ENCODE measurements around the gene SEZ6L2.

Gene SEZ6L2

GRCh38 chr16:29881050-29881449 lies 18.3 kb downstream of the SEZ6L2 start:
- CTCF ChIA-PET: interaction anchor here (1.1 kb wide), 1 partner anchor 151 kb away, joined by 4 read pairs; no protein-coding TSS in a partner anchor
- TF ChIP-seq CTCF (IDR thresholded peaks at IDR 0.05; ENCODE audit: insufficient read depth, low read length, missing control alignments): no peak
- POLR2A ChIA-PET: interaction anchor here (0.7 kb wide), 1 partner anchor 173 kb away, joined by 3 read pairs; no protein-coding TSS in a partner anchor
- no peak for DNase-seq (ENCODE audit: low read depth, low spot score)
- no peak overlapping the region for H3K4me3 ChIP-seq (ENCODE audit: low read depth, low read length)

DNA sequence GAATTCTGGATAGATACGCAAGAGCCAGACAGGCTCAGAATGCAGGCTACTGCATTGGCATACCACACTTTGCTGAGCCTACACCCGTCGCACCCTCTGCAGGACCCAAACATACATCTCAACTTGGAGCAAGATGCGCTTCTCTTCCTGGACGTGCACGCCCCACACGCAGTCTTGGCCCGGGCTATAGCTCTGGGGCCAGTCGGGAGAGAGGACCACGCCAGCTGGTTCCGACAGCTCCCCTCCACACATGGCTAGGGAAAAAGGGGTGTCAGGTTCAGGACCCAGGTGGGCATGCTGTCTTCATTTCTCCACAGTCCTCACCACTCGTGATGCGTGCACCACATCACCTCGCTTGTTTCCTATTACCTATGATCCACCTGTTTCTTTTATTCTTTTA lies 21.2 kb downstream of the SEZ6L2 start:
- no peak for TF ChIP-seq CTCF (IDR thresholded peaks at IDR 0.05; ENCODE audit: insufficient read depth, low read length, missing control alignments)
- DNase-seq (ENCODE audit: low read depth, low spot score): no peak
- CTCF ChIA-PET: interaction anchor here (1.2 kb wide), 2 partner anchors 8 to 15 kb away, joined by 3 to 4 read pairs; partner anchors contain the start of gene CDIPT
- POLR2A ChIA-PET: no interaction called here
- H3K4me3 ChIP-seq (ENCODE audit: low read depth, low read length): no peak overlapping the region

DNA sequence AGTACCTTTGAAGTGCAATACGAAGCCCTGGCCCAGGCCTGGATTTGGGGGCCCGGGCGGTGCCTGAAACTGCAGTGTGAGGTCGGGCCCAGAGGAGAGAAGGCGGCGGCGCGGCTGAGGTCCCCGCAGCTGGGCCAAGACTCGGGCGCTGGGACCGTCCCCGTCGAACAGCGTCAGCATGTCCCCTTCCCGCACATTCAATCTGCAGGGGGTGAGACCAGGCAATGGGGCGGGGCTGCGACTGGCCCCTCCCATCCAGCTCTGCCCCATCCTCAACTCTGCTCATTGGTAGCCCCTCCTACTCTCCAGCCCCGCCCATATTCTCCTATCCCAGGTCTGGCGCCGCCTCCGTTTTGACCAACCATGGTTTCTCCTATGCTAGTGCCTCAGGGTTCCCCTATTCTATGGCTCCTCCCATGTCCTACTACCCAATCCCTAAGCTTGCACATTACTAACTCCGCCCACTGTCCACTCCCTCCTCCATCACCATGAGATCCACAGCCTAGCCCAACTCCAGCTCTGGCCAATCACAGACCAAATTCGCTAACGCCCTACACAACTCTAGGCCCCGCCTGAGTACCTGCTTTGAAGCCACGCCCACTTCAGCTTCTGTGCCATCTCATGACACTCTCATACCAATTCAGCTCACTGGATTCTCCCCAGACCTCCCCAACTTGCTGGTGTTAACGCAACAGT lies 21.9 kb downstream of the SEZ6L2 start:
- no peak overlapping the region for H3K4me3 ChIP-seq (ENCODE audit: low read depth, low read length)
- ChIA-PET POLR2A (no interaction called here), CTCF (interaction anchor here (1.2 to 1.3 kb wide), 4 partner anchors 9 to 125 kb away, joined by 3 to 4 read pairs (median 4); partner anchors contain the start of gene CDIPT)
- no peak for TF ChIP-seq CTCF (IDR thresholded peaks at IDR 0.05; ENCODE audit: insufficient read depth, low read length, missing control alignments)
- no peak for DNase-seq (ENCODE audit: low read depth, low spot score)

DNA sequence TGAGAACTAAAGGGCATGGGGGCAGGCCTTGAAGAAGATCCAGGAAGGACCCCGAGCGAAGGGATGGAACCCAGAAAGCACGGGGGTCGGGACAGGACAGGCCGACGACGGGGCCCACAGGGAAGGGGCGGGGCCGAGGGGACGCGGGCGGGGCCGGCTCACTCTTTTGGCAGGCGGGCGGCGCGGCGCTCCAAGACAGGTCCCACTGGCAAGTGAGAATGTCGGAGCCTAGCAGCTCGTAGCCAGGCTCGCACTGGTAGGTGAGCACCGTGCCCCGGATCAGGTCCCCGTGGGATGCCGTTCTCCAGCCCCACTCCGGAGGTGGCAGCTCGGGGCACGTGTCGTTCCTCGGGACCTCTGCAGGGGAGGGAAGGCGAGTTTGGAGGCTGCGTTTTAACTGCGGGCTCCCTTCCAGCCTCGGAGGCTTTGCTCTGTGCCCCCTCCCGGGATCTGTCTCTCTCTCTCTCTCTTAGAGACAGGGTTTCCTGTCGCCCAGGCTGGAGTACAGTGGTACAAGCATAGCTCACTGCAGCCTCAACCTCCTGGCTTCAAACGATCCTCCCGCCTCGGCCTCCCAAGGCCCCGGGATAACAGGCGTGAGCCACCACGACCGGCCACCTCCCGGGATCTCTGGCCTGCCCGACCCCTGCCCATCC lies 22.6 kb downstream of the SEZ6L2 start:
- POLR2A ChIA-PET: no interaction called here
- no peak for TF ChIP-seq CTCF (IDR thresholded peaks at IDR 0.05; ENCODE audit: insufficient read depth, low read length, missing control alignments)
- no peak for DNase-seq (ENCODE audit: low read depth, low spot score)
- H3K4me3 ChIP-seq (ENCODE audit: low read depth, low read length): peak overlapping the region; percentile 36
- CTCF ChIA-PET: interaction anchor here (1.2 to 1.3 kb wide), 2 partner anchors 28 to 126 kb away, joined by 4 read pairs; no protein-coding TSS in a partner anchor

DNA sequence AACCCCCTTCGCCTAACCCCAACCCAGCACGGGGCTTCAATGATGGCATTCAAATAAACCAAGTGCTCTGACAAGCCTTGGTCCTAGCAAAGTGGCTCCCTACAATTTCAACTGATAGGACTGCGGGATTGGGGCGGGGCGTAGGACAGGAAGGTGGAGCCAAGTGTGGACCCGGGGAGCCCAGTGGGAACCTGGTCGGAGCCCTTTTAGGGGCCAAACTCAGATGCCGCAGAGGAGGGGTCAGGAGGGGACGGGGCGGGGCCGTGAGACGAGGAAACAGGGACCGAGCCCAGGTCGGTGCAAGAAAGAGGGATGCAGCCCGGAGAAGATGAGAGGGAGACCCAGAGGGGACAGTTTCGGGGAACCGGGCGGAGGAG lies 23.1 kb downstream of the SEZ6L2 start:
- no peak for DNase-seq (ENCODE audit: low read depth, low spot score)

More for the DNA sequence above, 23.1 kb downstream of the SEZ6L2 start:
- peak overlapping the region; percentile 36 for H3K4me3 ChIP-seq (ENCODE audit: low read depth, low read length)
- ChIA-PET CTCF (interaction anchor here (1.2 kb wide), 1 partner anchor 27 kb away, joined by 4 read pairs; no protein-coding TSS in a partner anchor), POLR2A (no interaction called here)
- TF ChIP-seq CTCF (IDR thresholded peaks at IDR 0.05; ENCODE audit: insufficient read depth, low read length, missing control alignments): no peak
